ENCODE results near the gene GALK1. TPM values are rescaled to one million over a fixed set of nuclear protein-coding genes. Genes with fewer than 3 reads are reported as not detected.

GALK1 gene
- total RNA-seq, 3 donors from 2014 or later = 7.1 to 18.2 (median 18.2) TPM

DNA sequence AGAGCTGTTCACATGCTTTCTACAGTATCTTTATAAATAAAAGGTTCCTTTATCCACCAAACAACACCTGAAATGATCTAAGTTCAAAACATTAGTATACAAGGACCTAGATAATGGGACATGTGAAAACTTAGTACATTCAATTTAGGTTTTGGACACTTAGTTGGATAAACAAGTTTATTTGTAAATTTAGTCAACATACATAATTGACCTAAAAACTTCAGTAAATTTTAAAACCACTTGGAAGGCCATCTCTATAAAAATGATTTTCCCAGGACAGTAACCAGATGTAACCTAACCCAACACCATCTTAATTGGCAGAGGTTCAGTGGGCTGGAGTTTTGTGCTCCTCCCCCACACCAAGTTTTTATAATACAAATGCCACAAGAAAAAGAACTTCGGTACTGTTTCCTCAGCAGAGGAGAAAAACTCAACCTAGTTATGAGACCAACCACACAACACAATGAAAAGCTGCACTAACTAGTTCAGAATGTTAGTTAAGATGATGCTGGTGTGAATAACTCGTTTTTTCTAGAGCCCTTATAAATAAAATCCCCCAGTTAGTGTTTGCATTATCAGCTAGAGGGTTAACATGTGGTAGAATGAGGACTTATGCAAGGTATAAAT, 12.4 kb upstream of the GALK1 start:
- ATAC-seq = no peak
- no peak overlapping the region for H3K4me3 ChIP-seq
- no peaks in the 10 kb centered on the region for H3K9me3 ChIP-seq
- intact Hi-C loops (cut with DNase I, micrococcal nuclease) = no loop called here
- no peak for DNase-seq
- H3K4me1 ChIP-seq (ENCODE audit: low read depth) = peaks cover 18% of the 10 kb centered on the region
- H3K36me3 ChIP-seq (ENCODE audit: low read depth) = peaks cover 7% of the 10 kb centered on the region
- TF ChIP-seq, protein P1, sequence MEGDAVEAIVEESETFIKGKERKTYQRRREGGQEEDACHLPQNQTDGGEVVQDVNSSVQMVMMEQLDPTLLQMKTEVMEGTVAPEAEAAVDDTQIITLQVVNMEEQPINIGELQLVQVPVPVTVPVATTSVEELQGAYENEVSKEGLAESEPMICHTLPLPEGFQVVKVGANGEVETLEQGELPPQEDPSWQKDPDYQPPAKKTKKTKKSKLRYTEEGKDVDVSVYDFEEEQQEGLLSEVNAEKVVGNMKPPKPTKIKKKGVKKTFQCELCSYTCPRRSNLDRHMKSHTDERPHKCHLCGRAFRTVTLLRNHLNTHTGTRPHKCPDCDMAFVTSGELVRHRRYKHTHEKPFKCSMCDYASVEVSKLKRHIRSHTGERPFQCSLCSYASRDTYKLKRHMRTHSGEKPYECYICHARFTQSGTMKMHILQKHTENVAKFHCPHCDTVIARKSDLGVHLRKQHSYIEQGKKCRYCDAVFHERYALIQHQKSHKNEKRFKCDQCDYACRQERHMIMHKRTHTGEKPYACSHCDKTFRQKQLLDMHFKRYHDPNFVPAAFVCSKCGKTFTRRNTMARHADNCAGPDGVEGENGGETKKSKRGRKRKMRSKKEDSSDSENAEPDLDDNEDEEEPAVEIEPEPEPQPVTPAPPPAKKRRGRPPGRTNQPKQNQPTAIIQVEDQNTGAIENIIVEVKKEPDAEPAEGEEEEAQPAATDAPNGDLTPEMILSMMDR (IDR thresholded peaks at IDR 0.05) = no peak

DNA sequence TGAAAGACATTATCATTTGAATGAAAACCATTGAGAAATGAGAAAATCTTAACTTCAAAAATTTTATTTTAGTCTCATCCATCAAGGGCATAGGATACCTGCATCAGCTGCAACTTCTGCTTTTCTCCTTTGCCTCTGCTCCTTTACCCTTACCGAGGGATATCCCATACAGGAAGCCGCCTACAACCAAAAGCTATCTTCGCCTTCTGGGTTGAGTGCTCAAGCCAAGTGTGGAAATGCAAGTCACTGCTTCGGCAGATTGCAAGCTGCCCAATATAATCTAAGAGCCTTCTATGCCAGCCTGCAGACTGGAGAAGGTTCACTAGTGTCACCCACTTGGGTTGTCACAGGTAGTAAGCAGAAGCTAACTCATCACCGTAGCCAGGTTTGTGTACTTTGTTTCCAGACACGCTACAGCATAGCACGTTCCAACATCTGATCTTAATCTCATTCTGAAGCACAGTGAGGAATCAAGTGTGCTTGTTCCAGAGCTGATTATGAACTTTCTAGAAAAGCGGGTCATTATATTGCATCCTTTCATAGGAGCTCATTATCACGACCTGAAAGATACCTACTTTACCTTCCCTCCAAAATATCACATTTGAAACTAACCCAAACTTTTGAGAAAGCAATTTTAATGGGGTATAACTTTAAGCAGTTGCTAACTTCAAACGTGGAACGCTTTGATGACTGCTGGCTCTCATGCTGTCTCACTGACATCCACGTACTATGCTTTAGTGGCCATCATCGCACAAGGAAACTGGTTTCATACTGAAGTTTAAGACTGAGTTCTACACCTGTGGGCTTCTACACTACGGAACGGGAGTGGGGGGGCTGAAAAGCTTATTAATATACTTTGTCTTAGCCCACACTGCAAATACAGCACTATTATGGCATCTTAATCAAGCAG, 11.6 kb upstream of the GALK1 start:
- Histone ChIP-seq H3K4me3 (no peak overlapping the region), H3K9me3 (no peaks in the 10 kb centered on the region), H3K36me3 (ENCODE audit: low read depth) (peaks cover 7% of the 10 kb centered on the region), H3K4me1 (ENCODE audit: low read depth) (peaks cover 25% of the 10 kb centered on the region)
- TF ChIP-seq, protein P1 (IDR thresholded peaks at IDR 0.05) = no peak
- intact Hi-C loops (cut with DNase I, micrococcal nuclease) = no loop called here
- peak in 1 of 3 donors; percentile 19 for DNase-seq
- no peak for ATAC-seq

DNA sequence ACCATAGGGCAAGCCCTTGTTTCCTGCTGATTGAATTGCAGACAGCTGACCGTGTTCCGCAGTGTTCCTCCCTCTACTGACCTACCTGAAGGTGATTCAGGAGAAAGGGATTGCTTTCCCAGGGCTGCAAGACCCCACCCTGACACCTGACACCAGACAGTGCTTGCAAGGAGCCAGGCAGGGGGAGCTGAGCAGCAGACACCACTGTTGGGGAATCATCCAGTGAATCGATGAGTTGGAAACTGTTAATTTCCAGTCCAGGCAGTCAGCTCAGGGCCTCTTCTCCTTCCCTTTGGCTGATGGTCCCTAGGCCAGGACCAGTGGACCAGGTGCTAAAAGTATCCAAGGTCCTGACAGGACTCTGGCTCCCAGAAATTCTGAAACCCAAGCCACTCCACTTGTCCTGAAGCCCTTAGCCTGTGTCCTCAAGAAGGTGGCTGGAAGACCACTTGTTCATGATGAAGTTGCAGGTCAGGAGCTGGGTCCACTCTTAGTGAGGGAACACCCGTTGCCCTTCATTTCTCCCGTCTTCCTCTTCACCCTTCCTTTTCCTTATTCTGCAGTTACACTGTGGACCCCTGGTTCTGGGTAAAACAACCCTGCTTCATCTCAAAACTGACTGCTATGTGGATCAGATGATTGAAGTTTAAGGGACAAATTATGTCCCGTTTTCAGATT, 10.1 kb upstream of the GALK1 start:
- no peak for ATAC-seq
- H3K36me3 ChIP-seq (ENCODE audit: low read depth) = peaks cover 7% of the 10 kb centered on the region
- no peaks in the 10 kb centered on the region for H3K9me3 ChIP-seq
- H3K4me1 ChIP-seq (ENCODE audit: low read depth) = peaks cover 30% of the 10 kb centered on the region
- no peak overlapping the region for H3K4me3 ChIP-seq
- peak in 1 of 3 donors; percentile 19 for DNase-seq
- TF ChIP-seq, protein P1 (IDR thresholded peaks at IDR 0.05) = no peak
- intact Hi-C loops (cut with DNase I, micrococcal nuclease) = no loop called here

DNA sequence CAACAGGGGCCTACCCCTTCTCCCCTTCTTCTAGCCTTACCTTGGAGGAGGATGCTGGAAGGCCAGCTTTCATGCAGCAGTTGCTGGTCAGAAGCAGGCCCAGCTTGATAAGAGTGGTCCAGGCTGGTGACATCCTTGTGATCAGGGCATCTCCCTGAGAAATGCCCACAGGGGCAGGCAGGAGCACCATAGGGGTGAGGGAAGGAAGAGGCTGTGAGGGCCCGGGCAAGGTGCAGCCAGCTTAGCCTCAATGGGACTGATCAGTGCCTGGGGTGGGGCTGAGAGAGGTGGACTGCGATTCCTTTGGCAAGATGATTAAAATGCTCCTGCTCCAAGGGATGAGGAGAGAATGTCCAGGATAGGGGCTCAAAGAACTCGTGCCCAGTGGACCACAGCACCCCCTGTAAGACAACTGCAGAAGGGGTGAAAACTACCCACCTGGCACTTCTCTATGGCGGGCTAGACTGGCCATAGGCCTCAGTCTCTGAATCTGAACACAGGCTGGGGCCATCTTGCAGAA, 9.5 kb upstream of the GALK1 start:
- H3K4me3 ChIP-seq = no peak overlapping the region
- DNase-seq (no peak), ATAC-seq (no peak)
- peaks cover under 1% of the 10 kb centered on the region for H3K36me3 ChIP-seq (ENCODE audit: low read depth)
- TF ChIP-seq, protein P1 (IDR thresholded peaks at IDR 0.05) = no peak
- intact Hi-C loops (cut with DNase I, micrococcal nuclease) = no loop called here
- H3K4me1 ChIP-seq (ENCODE audit: low read depth) = peaks cover 28% of the 10 kb centered on the region
- H3K9me3 ChIP-seq = no peaks in the 10 kb centered on the region

DNA sequence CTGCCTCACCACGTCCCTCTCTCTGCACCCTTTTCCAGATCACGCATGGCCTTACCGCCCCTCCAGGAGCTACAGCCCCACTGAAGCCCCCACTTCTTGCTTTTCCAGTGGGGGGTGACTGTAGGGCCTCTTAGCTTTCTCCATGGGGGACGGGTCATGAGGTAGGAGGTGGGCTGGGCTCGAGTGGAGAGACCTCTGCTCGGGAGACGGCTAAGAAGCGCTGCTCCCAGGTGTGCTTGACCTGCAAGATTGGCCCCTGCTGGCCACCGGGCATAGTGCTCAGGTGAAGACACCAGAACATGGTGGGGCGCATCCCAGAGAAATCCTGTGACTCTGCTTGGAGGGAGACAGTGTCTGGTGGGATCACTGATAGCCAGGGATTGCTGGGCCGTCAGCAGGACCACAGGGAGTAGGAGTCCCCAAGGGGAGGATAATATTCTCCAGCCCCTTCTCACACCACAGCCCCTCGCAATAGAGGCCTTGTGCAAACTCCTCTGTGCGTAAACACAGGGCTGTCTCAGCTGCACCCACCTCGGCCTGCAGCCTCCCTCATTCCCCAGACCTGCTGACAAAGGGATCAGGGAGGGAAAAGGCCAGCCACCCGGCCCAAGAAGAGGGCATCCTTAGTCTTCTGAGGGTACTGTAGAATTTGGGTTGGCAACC, 8.9 kb upstream of the GALK1 start:
- H3K4me3 ChIP-seq = no peak overlapping the region
- TF ChIP-seq, protein P1 (IDR thresholded peaks at IDR 0.05) = no peak
- DNase-seq (peak in 2 of 3 donors; percentile 5 to 56), ATAC-seq (no peak)
- H3K4me1 ChIP-seq (ENCODE audit: low read depth) = peaks cover 32% of the 10 kb centered on the region
- H3K36me3 ChIP-seq (ENCODE audit: low read depth) = no peaks in the 10 kb centered on the region
- intact Hi-C loops (cut with DNase I, micrococcal nuclease) = no loop called here
- no peaks in the 10 kb centered on the region for H3K9me3 ChIP-seq
